Sigmoid colon (tissue), 7 donors: ENCODE results near the gene CDKN1A. TPM values are rescaled to one million over a fixed set of nuclear protein-coding genes. Genes with fewer than 3 reads are reported as not detected.

Experiments
- DNase-seq: peaks from one replicate; pipeline ENCODE4 v3.0.0-alpha.2; 2019
- H3K27ac ChIP-seq, 4 donors: fragments of 200-600 bp; sonication (generic); one replicate each; pipeline ENCODE4 v1.5.1; 2016 to 2019; ENCODE audit warnings: mild to moderate bottlenecking in 1 of 4
- H3K27me3 ChIP-seq, 3 donors: fragments of 200-600 bp; sonication (generic); one replicate each; pipeline ENCODE4 v1.5.1; 2019; ENCODE audit warnings: mild to moderate bottlenecking in 1 of 3
- H3K36me3 ChIP-seq, 4 donors: fragments of 200-600 bp; sonication (generic); one replicate each; pipeline ENCODE4 v1.5.1; 2016 to 2019
- H3K4me1 ChIP-seq, 4 donors: fragments of 200-600 bp; sonication (generic); one replicate each; pipeline ENCODE4 v1.5.1; 2017 to 2019
- H3K4me3 ChIP-seq, 4 donors: fragments of 200-600 bp; sonication (generic); one replicate each; pipeline ENCODE4 v1.5.1; 2017 to 2019; ENCODE audit warnings: mild to moderate bottlenecking in 2 of 4, moderate library complexity in 1 of 4
- H3K9me3 ChIP-seq, 4 donors: fragments of 200-600 bp in 3 of 4; sonication (generic) in 3 of 4; one replicate each; pipeline versions ENCODE4 v1.5.1 to v1.6.1; 2013 to 2019
- EP300 ChIP-seq, 4 donors: sonication (generic); formaldehyde crosslinking; IDR thresholded peaks; one replicate each; pipeline ENCODE4 v1.6.1; 2017; ENCODE audit warnings: antibody characterized with exemption in 4 of 4
- POLR2A ChIP-seq, 2 donors: fragments of 450-650 bp; IDR thresholded peaks; one replicate each; pipeline ENCODE4 v1.6.1; 2016; ENCODE audit warnings: antibody characterized with exemption in 2 of 2, mild to moderate bottlenecking in 2 of 2, moderate library complexity in 2 of 2
- POLR2AphosphoS5 ChIP-seq, 4 donors: sonication (generic); formaldehyde crosslinking; IDR thresholded peaks; one replicate each; pipeline ENCODE4 v1.6.1; 2017; ENCODE audit warnings: antibody characterized with exemption in 4 of 4
- WGBS, 2 donors: extraction: QIAGEN DNeasy Blood & Tissue Kit; methylation state at CpG; one replicate each; pipeline ENCODE4 v1.1.7; 2013; 5-methylcytosine and 5-hydroxymethylcytosine counted together
- intact Hi-C: fragments of 100-400 bp; cut with DNase I; formaldehyde crosslinking; loops from one replicate; pipeline ENCODE4 v1.15.1; 2023
- polyA plus RNA-seq, 3 donors: library from polyadenylated mRNA; stranded (reverse); fragments of 200-250 nt; gene quantifications; one replicate each; pipeline ENCODE4 v1.2.3, GENCODE V29; 2013
- total RNA-seq, 4 donors: library from RNA; depleted of rRNA; stranded (reverse); fragments of >200 nt; gene quantifications; one replicate each; pipeline ENCODE4 v1.1.0, GENCODE V29; 2016
- TF ChIP-seq, protein P1 (sequence below), 4 experiments: fragments of 450-650 bp in 3 of 4; fragments of 200-600 bp in 1 of 4; IDR thresholded peaks; one replicate each; pipeline ENCODE4 v1.5.1; 2016 to 2019; ENCODE audit warnings: antibody characterized with exemption in 4 of 4, mild to moderate bottlenecking in 3 of 4, moderate library complexity in 2 of 4
- donor health status: healthy with polysubstance abuse.
- donor health status: Bipolar disorder and iron deficiency.
- donor health status: healthy.

Gene CDKN1A
- total and polyA plus RNA-seq, 7 donors = 35.7 to 429 (median 255) TPM

DNA sequence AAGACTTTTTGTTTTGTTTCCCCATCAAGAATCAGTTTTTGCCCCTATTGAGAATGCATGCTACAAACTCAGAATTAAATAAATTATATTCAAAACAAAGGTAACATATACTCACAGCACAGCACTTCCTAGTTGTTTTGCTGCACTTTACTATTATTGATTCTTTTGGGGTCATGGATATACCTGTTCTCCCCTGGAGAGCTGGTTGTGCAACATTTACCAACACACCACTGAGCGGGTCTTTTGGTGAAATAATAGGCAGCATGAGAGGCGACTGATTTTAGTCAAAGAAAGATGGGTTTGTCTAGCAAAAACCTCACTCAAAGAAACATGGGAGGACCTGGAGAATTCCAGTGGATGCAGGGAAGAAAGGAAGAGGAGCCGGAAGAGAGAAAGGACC is 39.9 kb upstream of the CDKN1A start:
- TF ChIP-seq, protein P1, sequence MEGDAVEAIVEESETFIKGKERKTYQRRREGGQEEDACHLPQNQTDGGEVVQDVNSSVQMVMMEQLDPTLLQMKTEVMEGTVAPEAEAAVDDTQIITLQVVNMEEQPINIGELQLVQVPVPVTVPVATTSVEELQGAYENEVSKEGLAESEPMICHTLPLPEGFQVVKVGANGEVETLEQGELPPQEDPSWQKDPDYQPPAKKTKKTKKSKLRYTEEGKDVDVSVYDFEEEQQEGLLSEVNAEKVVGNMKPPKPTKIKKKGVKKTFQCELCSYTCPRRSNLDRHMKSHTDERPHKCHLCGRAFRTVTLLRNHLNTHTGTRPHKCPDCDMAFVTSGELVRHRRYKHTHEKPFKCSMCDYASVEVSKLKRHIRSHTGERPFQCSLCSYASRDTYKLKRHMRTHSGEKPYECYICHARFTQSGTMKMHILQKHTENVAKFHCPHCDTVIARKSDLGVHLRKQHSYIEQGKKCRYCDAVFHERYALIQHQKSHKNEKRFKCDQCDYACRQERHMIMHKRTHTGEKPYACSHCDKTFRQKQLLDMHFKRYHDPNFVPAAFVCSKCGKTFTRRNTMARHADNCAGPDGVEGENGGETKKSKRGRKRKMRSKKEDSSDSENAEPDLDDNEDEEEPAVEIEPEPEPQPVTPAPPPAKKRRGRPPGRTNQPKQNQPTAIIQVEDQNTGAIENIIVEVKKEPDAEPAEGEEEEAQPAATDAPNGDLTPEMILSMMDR (IDR thresholded peaks at IDR 0.05) = no peak
- no peak for TF ChIP-seq EP300 (IDR thresholded peaks at IDR 0.05)
- Histone ChIP-seq H3K36me3 (no peaks in the 10 kb centered on the region), H3K4me1 (peaks cover 0 to 19% (median 18%) of the 10 kb centered on the region in 4 donors), H3K27me3 (no peaks in the 10 kb centered on the region), H3K4me3 (no peak overlapping the region), H3K9me3 (no peaks in the 10 kb centered on the region), H3K27ac (no peak overlapping the region)
- DNase-seq = no peak
- intact Hi-C loops = no loop called here
- WGBS, 2 donors = 96 to 100% methylated on average over 3 of the region's 3 CpGs

DNA sequence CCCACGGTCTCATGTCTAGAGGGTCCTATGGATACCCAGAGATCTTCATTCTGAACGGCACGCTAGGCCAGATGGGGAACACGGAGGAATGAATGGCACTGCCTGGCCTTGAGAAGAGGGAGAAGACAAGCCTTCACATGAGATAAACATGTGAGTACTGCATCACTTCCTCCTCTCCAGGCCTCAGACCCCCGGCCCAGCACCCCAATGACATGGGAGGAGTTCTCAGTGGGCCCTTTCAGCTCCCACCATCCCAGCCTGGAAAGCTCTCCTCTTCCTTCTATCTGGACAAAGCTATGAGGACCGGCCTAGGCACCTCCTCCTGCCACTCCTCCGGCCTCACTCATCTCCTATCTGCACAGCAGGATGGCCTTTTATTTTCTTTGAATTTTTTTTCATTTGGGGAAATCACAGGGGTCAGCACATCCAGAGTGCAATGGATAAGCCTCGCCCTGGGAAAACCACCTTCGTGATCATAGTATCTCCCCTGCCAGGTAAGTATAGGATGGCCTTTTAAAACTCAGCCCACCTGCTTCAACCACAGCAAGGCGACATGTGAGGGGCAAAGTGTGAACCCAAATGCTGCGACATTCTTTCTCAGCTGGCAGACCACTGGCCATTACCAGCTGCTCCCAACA is 39.2 kb upstream of the CDKN1A start:
- no peaks in the 10 kb centered on the region for H3K9me3 ChIP-seq
- H3K4me3 ChIP-seq = no peak overlapping the region
- no peak overlapping the region for H3K27ac ChIP-seq
- no peaks in the 10 kb centered on the region for H3K27me3 ChIP-seq
- H3K4me1 ChIP-seq = peaks cover 0 to 17% (median 17%) of the 10 kb centered on the region in 4 donors
- H3K36me3 ChIP-seq = no peaks in the 10 kb centered on the region
- TF ChIP-seq, protein P1 (IDR thresholded peaks at IDR 0.05) = no peak
- no peak for TF ChIP-seq POLR2AphosphoS5 (IDR thresholded peaks at IDR 0.05)
- no peak for DNase-seq
- intact Hi-C loops = no loop called here
- 88 to 89% methylated on average over 11 of the region's 11 CpGs for WGBS, 2 donors

DNA sequence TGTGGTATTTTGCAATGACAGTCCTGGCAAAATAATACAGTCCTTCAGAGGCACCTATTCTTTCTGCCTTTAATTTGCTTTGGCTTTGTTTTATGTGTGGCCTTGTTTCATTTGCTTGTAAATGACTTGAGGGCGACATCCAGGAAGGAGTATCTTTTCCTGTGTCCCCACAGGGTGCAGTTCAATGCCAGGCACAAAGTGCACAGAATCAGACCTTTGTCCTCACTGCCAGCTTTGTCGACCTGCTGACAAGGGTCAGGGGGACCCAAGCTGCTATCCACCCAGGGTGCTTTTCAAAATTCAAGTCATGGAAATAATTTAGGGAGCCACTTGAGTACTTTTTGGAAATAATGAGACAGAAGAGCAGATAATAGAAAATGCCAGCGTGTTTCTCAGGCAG is 37.0 kb upstream of the CDKN1A start:
- intact Hi-C loops = no loop called here
- TF ChIP-seq POLR2A (IDR thresholded peaks at IDR 0.05) = no peak
- TF ChIP-seq POLR2AphosphoS5 (IDR thresholded peaks at IDR 0.05) = no peak
- TF ChIP-seq, protein P1 (IDR thresholded peaks at IDR 0.05) = no peak
- TF ChIP-seq EP300 (IDR thresholded peaks at IDR 0.05) = no peak
- Histone ChIP-seq H3K27me3 (no peaks in the 10 kb centered on the region), H3K4me3 (no peak overlapping the region), H3K27ac (no peak overlapping the region), H3K9me3 (no peaks in the 10 kb centered on the region), H3K36me3 (no peaks in the 10 kb centered on the region), H3K4me1 (peaks cover 0 to 14% (median 14%) of the 10 kb centered on the region in 4 donors)
- DNase-seq = no peak
- 24 to 68% methylated on average over 3 of the region's 3 CpGs for WGBS, 2 donors

DNA sequence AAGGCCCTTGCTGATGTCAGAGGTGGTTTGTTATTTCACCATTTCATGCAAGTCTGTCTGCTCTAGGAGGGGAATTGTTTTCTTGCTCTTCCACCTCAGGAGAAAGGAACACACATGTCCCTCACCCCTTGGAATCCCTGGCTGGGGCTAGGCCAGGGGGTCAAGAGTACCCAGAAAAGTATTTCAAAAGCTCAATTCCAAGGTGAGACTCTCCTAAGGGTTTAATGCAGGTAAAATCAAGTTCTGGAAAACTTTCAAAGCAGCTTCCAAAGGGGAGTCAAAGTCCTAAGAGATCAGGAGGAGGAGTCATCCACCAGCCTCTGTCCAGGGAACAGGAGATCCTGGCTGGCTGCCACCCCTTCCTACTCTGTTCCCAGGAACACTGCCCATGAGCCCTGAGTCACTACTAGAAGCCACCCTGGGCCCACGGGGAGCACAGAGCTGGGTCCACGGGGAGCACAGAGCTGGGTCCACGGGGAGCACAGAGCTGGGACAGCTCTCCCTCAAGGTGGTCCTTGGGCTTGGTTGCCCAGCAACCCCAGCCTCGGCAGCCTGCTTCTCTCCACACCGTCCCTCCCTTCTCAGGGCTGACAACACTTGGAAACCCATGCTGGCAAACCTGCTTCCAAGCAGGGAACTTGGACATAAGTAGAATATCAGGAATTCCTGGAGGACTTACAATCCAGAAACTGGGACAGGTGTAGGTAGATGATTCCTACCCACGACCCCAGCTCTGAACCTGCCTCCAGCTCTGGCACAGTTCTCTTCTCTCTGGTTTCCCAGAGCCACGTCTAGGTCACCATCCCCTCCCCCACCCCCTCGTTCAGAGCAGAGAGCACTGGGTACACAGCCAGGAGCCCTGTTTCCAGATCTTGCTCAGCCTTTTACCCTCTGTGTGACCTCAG is 35.3 kb upstream of the CDKN1A start:
- Histone ChIP-seq H3K36me3 (no peaks in the 10 kb centered on the region), H3K4me1 (peaks cover 0 to 14% (median 14%) of the 10 kb centered on the region in 4 donors), H3K9me3 (no peaks in the 10 kb centered on the region), H3K27me3 (no peaks in the 10 kb centered on the region), H3K27ac (peak overlapping the region in 3 of 4 donors; percentile 45 to 66 (median 63)), H3K4me3 (no peak overlapping the region)
- 12 to 52% methylated on average over 8 of the region's 8 CpGs for WGBS, 2 donors
- TF ChIP-seq POLR2AphosphoS5 (IDR thresholded peaks at IDR 0.05) (peak in 3 of 4 donors; percentile 9 to 18 (median 14)), EP300 (IDR thresholded peaks at IDR 0.05) (no peak)
- intact Hi-C loops = no loop called here
- peak; percentile 96 for DNase-seq

DNA sequence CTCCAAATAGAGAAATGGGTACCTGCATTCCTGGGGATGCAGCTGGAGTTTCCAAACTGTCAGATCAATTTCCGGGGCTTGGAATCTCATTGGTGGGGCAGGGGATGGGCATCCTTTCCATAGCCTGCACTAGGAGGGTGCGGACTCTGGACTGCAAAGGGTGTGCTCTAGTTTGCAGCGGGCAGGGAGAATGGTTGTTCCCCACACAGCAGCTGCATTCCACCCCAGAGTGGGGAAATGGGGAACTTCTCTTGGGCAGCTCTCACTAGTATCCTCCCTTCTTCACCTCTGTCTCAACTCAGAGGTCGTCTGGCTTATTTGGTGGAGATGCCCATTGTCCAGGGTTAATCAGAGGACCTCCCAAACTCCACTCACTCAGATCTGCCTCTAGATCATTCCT is 34.5 kb upstream of the CDKN1A start:
- Histone ChIP-seq H3K36me3 (no peaks in the 10 kb centered on the region), H3K4me1 (peaks cover 0 to 14% (median 14%) of the 10 kb centered on the region in 4 donors), H3K4me3 (no peak overlapping the region), H3K27ac (no peak overlapping the region), H3K9me3 (no peaks in the 10 kb centered on the region), H3K27me3 (no peaks in the 10 kb centered on the region)
- no peak for DNase-seq
- intact Hi-C loops = no loop called here
- TF ChIP-seq POLR2A (IDR thresholded peaks at IDR 0.05) (no peak), POLR2AphosphoS5 (IDR thresholded peaks at IDR 0.05) (no peak), EP300 (IDR thresholded peaks at IDR 0.05) (no peak)
- TF ChIP-seq, protein P1 (IDR thresholded peaks at IDR 0.05) = no peak
- WGBS, 2 donors = 64 to 88% methylated on average over 4 of the region's 4 CpGs
